Fibroblast of mammary gland (primary cell): ENCODE measurements around the gene SYK.

Experiments used
- DNase-seq: peaks from one replicate; pipeline ENCODE4 v3.0.0-alpha.2; 2010; ENCODE audit warnings: low read depth
- H3K4me3 ChIP-seq: 2 replicates; pipeline ENCODE4 v1.5.1; 2011; ENCODE audit warnings: low read depth, mild to moderate bottlenecking, low read length, moderate library complexity; ENCODE audit not compliant: control insufficient read depth
- CTCF ChIP-seq: conservative IDR thresholded peaks from 2 replicates; pipeline ENCODE4 v1.5.1; 2011; ENCODE audit warnings: low read depth, low read length, inconsistent platforms; ENCODE audit not compliant: control insufficient read depth, insufficient read depth

SYK gene

GRCh38 chr9:90827181-90827871 lies 25.7 kb downstream of the SYK start:
- DNase-seq: no peak
- TF ChIP-seq CTCF: no peak
- no peak overlapping the region for H3K4me3 ChIP-seq

GRCh38 chr9:90830051-90830450 lies 28.4 kb downstream of the SYK start:
- no peak overlapping the region for H3K4me3 ChIP-seq
- DNase-seq: no peak
- TF ChIP-seq CTCF: no peak

- H3K4me3 ChIP-seq: no peak overlapping the region
- TF ChIP-seq CTCF: no peak
- DNase-seq: no peak
Observed at GRCh38 chr9:90830977-90831376, 29.4 kb downstream of the SYK start.

GRCh38 chr9:90832261-90832660 lies 30.6 kb downstream of the SYK start:
- DNase-seq: no peak
- no peak for TF ChIP-seq CTCF
- no peak overlapping the region for H3K4me3 ChIP-seq

- no peak for TF ChIP-seq CTCF
Observed at GRCh38 chr9:90834828-90835595, 33.4 kb downstream of the SYK start.

GRCh38 chr9:90836411-90837080 lies 34.9 kb downstream of the SYK start:
- no peak for TF ChIP-seq CTCF
- DNase-seq: no peak
- no peak overlapping the region for H3K4me3 ChIP-seq

More at GRCh38 chr9:90834828-90835595, 33.4 kb downstream of the SYK start:
- no peak overlapping the region for H3K4me3 ChIP-seq
- DNase-seq: no peak
